SU-DHL-6 (cell line): Measurements from ENCODE around the gene POLR3B.

ENCODE experiments used
- H2AFZ ChIP-seq: fragments of 200-600 bp; sonication (generic); 2 replicates; pipeline ENCODE4 v1.6.1; 2014; ENCODE audit warnings: low read depth, mild to moderate bottlenecking, moderate library complexity, mixed read lengths, antibody characterized with exemption, low read length; ENCODE audit not compliant: severe bottlenecking
- H3F3A ChIP-seq: fragments of 200-600 bp; shearing (Covaris generic); 2 replicates; pipeline ENCODE4 v1.6.0; 2016; ENCODE audit warnings: antibody characterized with exemption, mild to moderate bottlenecking; ENCODE audit not compliant: insufficient read depth
- H3K27ac ChIP-seq: fragments of 200-600 bp; sonication (generic); 2 replicates; pipeline ENCODE4 v1.5.1; 2016; ENCODE audit warnings: low read depth, mild to moderate bottlenecking, low read length, moderate library complexity, mixed read lengths
- H3K27me3 ChIP-seq: fragments of 200-600 bp; sonication (generic), shearing (Covaris generic); 2 replicates; pipeline ENCODE4 v1.6.0; 2014; ENCODE audit warnings: mild to moderate bottlenecking, low read length
- H3K36me3 ChIP-seq: fragments of 200-600 bp; sonication (generic); 2 replicates; pipeline ENCODE4 v1.6.1; 2014; ENCODE audit warnings: mild to moderate bottlenecking, low read length, mixed read lengths
- H3K4me2 ChIP-seq: fragments of 300-600, 200-600 bp; shearing (Covaris generic), sonication (generic); 2 replicates; pipeline ENCODE4 v1.6.0; 2014; ENCODE audit warnings: low read length, low read depth, mild to moderate bottlenecking; ENCODE audit not compliant: poor library complexity, severe bottlenecking
- H3K4me3 ChIP-seq: fragments of 200-600 bp; sonication (generic); 2 replicates; pipeline ENCODE4 v1.5.1; 2014; ENCODE audit warnings: antibody characterized with exemption, low read length, mild to moderate bottlenecking, mixed read lengths; ENCODE audit not compliant: insufficient read depth, poor library complexity, severe bottlenecking
- H3K79me2 ChIP-seq: fragments of 200-600 bp; sonication (generic); 2 replicates; pipeline ENCODE4 v1.6.1; 2014; ENCODE audit warnings: mild to moderate bottlenecking, low read length, moderate library complexity; ENCODE audit not compliant: insufficient read depth
- H3K9ac ChIP-seq: fragments of 200-600 bp; sonication (generic); 2 replicates; pipeline ENCODE4 v1.7.0; 2014; ENCODE audit warnings: mild to moderate bottlenecking, low read length
- H3K9me2 ChIP-seq: fragments of 200-600 bp; sonication (generic); replicated peaks from 2 replicates; pipeline ENCODE4 v1.6.1; 2014; ENCODE audit warnings: low read length; ENCODE audit not compliant: insufficient read depth
- H3K9me3 ChIP-seq: fragments of 200-600 bp; sonication (generic); 2 replicates; pipeline ENCODE4 v1.6.1; 2014; ENCODE audit warnings: low read length, mixed read lengths; ENCODE audit not compliant: insufficient read depth
- H4K20me1 ChIP-seq: fragments of 200-600 bp; sonication (generic); 2 replicates; pipeline ENCODE4 v1.6.1; 2014; ENCODE audit warnings: low read depth, mild to moderate bottlenecking, antibody characterized with exemption, low read length, moderate library complexity, mixed read lengths
- EZH2phosphoT487 ChIP-seq: fragments of 200-600 bp; sonication (generic), shearing (Covaris generic); conservative IDR thresholded peaks from 2 replicates; pipeline ENCODE4 v1.6.1; 2018; ENCODE audit warnings: mild to moderate bottlenecking, antibody characterized with exemption, low read length, moderate library complexity, mixed read lengths
- TF ChIP-seq, protein P1 (sequence below): fragments of 200-600 bp; sonication (generic); IDR thresholded peaks from one replicate; pipeline ENCODE4 v1.5.1; 2017; ENCODE audit warnings: antibody characterized with exemption, mild to moderate bottlenecking, low read length, moderate library complexity; ENCODE audit not compliant: insufficient read depth, poor library complexity, severe bottlenecking

The POLR3B gene

DNA sequence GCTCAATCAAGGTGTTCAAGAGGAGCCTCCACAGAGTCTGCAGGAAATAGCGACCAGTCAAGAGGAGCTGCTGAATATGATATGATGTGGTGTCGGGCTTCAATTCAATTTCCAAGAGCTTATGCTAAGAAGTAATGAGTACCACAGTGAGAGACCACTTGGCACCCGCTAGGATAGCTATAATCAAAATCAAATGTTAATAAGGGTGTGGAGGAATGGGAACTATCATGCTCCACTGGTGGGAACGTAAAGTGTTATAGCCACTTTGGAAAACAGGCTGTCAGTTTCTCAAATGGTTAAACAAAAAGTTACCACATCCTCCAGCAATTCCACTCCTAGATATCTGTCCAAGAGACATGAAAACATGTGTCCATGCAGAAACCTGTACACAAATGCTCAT, 6.7 kb downstream of the POLR3B start:
- Histone ChIP-seq H2AFZ (no peak overlapping the region), H3K79me2 (peaks cover 48% of the 10 kb centered on the region), H3K9ac (no peak overlapping the region), H4K20me1 (no peaks in the 10 kb centered on the region), H3K9me2 (no peaks in the 10 kb centered on the region), H3K4me3 (no peak overlapping the region), H3F3A (no peaks in the 10 kb centered on the region), H3K27ac (no peak overlapping the region), H3K9me3 (no peaks in the 10 kb centered on the region), H3K36me3 (peaks cover 15% of the 10 kb centered on the region), H3K4me2 (no peak overlapping the region), H3K27me3 (no peaks in the 10 kb centered on the region)
- TF ChIP-seq EZH2phosphoT487 = no peak
- TF ChIP-seq, protein P1, sequence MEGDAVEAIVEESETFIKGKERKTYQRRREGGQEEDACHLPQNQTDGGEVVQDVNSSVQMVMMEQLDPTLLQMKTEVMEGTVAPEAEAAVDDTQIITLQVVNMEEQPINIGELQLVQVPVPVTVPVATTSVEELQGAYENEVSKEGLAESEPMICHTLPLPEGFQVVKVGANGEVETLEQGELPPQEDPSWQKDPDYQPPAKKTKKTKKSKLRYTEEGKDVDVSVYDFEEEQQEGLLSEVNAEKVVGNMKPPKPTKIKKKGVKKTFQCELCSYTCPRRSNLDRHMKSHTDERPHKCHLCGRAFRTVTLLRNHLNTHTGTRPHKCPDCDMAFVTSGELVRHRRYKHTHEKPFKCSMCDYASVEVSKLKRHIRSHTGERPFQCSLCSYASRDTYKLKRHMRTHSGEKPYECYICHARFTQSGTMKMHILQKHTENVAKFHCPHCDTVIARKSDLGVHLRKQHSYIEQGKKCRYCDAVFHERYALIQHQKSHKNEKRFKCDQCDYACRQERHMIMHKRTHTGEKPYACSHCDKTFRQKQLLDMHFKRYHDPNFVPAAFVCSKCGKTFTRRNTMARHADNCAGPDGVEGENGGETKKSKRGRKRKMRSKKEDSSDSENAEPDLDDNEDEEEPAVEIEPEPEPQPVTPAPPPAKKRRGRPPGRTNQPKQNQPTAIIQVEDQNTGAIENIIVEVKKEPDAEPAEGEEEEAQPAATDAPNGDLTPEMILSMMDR = no peak

DNA sequence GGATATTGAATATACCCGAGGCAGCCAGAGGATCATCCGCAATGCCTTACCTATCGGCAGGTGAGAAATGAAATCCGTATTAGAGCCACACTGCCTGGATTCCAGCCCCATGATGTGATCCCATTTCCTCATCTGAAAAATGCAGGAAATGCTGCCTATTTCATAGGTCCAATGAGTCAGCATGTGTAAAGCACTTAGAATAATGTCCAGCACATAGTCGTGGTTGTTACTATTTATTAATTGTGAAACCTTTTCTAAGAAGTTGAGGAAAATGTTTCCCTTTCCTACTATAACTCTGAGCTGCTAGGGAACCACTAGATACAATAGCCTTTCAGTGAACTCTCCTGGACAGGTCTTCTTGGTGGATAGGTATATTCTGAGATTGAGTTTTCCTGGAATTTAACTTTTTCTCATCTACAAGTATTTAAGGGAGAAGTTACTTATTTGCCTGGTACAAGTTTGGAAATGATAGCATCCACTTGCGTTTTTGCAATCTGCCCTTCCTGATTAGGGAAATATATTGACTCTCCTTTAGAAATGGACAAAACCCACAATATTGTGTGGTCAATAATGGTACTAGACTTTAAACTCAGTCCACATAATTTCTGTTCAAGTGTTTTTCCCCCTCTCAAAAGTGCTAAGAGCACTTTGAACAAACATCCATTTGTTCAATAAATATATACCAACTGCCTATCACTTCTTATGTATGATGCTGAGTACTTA, 12.2 kb downstream of the POLR3B start:
- Histone ChIP-seq H3K9me2 (no peaks in the 10 kb centered on the region), H3K9me3 (no peaks in the 10 kb centered on the region), H3K36me3 (peaks cover 24% of the 10 kb centered on the region), H4K20me1 (no peaks in the 10 kb centered on the region), H2AFZ (no peak overlapping the region), H3K27me3 (no peaks in the 10 kb centered on the region), H3K9ac (no peak overlapping the region), H3K79me2 (no peaks in the 10 kb centered on the region), H3K27ac (no peak overlapping the region), H3K4me2 (no peak overlapping the region), H3K4me3 (no peak overlapping the region), H3F3A (no peaks in the 10 kb centered on the region)
- TF ChIP-seq EZH2phosphoT487 = no peak
- TF ChIP-seq, protein P1 = no peak

DNA sequence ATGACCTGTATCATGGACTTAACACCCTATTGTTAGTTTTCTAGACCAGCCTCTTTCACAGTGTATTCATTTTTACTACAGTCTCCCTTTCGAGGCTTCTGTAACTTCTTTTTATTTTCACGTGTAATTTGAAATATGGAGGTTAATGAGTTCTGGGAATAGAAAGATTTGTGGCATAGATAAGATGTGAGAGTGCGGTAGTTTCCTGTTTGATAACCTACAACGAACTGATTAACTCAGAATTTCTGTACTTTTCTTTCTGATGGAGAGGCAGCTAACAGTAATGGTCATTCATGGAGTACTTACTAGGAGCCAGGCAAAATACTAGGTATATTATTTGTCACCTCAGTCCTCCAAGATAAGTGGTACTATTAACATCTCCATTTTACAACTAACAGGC, 21.2 kb downstream of the POLR3B start:
- Histone ChIP-seq H3K9me3 (no peaks in the 10 kb centered on the region), H3K27ac (no peak overlapping the region), H3K4me3 (no peak overlapping the region), H2AFZ (no peak overlapping the region), H3K9ac (no peak overlapping the region), H4K20me1 (no peaks in the 10 kb centered on the region), H3K36me3 (peaks cover 11% of the 10 kb centered on the region; the same call in 1 of the 2 replicates), H3K79me2 (no peaks in the 10 kb centered on the region), H3K9me2 (no peaks in the 10 kb centered on the region), H3F3A (no peaks in the 10 kb centered on the region), H3K27me3 (no peaks in the 10 kb centered on the region), H3K4me2 (no peak overlapping the region)
- TF ChIP-seq EZH2phosphoT487 = no peak
- TF ChIP-seq, protein P1 = no peak
